GM18520 (cell line): ENCODE data around the gene BCL2L15.

Experiments used
- ATAC-seq: cut with Tn5 transposase; IDR thresholded peaks from one replicate; pipeline ENCODE4 v1.9.1; 2021; ENCODE audit not compliant: unreplicated experiment

The BCL2L15 gene

DNA sequence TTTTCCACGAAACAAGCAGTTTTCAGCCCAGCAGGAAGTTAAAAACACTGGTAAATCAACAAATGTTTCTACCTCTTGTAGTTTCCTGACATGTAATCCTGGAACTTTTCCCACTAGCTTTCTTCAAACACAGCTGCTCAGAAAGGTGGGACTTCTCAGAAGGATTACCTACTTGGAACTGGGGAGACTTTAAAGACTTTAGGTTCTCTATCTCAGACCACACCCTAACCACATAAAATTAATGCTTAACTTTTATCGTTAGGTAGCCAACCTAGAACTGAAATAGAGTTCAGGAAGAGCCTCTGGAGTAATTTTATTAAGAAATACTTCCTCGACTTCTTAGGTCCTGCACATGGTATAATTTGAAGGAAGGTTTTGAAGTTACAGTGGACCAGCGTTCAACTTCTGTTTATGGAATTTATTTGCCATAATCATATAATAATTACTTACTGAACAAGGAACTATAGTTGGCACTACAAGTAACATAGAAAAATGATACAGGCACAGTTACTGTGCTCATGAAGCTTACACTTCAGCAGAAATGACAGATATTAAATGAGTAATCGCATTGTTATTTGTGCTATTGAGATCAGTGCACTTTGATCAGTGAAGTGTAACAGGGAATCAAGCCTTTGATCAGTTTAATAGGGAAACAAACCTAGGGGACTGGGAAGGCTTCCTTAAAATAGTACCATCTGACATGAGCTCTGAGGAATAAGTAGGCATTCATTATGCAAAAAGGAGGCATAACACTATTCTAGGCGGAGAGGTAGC, at the start of gene BCL2L15:
Gene BCL2L15 (minus strand): TSS at position 180 of the 774 bp plus-strand sequence. CDS start 206 bp downstream, outside the sequence.
- no peak for ATAC-seq

GRCh38 chr1:113937146-113937545, 49.8 kb upstream of the BCL2L15 start:
- no peak for ATAC-seq

DNA sequence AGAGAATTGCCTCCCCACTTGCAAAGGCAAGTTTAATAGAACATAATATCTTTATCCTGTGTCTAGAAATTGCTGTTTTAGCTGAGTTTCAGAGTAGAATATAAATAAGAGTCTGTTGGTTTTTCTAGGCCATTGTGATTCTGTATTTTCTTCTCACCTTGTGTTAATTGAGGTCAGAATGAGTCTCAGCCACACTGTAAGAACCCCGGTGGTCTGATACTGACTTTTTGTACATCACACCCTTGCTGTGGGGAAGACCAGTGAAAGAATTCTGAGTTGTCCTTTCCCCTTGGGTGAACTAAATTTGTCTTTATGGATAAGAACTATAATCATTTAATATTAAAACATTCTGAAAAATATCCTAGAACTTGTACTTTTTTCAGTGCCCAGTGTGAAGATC, 48.6 kb upstream of the BCL2L15 start:
- no peak for ATAC-seq

DNA sequence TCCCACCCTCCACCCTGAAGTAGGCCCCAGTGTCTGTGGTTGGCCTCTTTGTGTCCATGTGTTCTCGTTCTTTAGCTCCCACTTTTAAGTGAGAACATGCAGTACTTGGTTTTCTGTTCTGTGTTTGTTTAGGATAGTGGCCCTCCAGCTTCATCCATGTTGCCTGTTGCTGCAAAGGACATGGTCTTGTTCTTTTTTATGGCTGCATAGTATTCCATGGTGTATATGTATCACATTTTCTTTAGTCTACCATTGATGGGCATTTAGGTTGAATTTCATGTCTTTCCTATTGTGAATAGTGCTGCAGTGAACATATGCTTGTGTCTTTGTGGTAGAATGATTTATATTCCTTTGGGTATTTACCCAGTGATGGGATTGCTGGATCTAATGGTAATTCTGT, 47.8 kb upstream of the BCL2L15 start:
- no peak for ATAC-seq

DNA sequence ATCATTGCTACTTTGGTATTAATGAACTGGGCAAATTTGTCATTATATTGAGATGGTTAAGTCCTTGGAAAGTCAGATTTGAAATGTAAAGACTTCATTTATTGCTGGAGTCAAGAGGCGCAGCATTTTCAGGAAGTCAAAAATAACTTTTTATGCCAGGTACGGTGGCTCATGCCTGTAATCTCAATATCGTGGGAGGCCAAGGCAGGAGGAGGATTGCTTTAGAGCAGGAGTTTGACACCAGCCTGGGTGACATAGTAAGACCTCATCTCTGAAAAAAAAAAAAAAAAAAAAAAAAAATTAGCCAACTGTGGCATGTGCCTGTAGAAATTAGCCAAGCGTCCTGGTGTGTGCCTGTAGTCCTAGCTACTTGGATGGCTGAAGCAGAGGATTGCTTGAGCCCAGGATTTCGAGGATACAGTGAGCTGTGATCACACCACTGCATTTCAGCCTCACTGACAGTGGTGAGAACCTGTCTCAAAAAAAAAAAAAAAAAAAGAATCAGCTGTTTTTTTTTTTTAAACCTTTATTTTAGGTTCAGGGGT, 47.2 kb upstream of the BCL2L15 start:
- ATAC-seq: no peak

- ATAC-seq: no peak
These were observed 46.6 kb upstream of the BCL2L15 start for GRCh38 chr1:113934006-113934405.

GRCh38 chr1:113931451-113931851, 44.1 kb upstream of the BCL2L15 start:
- ATAC-seq: no peak

- peak; percentile 21 for ATAC-seq
These were observed 43.2 kb upstream of the BCL2L15 start for GRCh38 chr1:113930499-113931161.

DNA sequence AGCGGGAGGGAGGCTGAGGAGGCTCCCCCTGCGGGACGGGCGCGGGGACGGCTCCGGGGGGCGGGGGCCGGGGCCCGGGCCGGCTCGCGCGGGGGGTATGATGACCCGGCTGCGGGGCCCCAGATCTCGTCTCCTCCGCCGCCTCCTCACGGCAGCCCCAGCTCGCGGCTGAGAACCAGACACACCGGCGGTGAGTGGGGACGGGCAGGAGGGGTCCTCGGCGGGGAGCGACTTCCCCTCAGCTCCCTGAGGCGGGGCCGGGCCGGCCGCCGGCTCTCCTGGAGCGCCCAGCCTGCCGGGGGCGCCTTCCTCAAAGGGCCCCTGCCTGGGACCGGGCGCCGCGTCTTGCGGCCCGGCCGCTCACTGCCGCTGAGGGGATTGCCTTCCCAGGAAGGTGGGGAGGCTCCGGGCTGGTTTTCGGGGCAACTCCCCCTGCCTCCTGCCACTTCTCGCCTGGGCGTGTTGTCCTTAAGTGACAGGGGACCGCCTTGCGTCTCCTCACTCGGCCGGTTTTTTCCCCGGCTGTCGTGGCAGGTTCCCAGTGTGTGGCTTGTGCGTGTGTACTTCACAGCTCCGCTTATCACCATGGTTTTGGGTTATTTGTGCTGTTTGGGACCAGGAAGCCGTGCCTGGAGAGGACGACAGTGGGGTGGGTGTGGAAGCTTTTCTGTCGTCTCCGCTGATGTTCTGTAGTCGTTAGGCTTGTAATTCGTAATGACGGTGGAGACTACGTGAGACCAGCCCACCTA, 42.5 kb upstream of the BCL2L15 start:
- peak; percentile 22 for ATAC-seq

DNA sequence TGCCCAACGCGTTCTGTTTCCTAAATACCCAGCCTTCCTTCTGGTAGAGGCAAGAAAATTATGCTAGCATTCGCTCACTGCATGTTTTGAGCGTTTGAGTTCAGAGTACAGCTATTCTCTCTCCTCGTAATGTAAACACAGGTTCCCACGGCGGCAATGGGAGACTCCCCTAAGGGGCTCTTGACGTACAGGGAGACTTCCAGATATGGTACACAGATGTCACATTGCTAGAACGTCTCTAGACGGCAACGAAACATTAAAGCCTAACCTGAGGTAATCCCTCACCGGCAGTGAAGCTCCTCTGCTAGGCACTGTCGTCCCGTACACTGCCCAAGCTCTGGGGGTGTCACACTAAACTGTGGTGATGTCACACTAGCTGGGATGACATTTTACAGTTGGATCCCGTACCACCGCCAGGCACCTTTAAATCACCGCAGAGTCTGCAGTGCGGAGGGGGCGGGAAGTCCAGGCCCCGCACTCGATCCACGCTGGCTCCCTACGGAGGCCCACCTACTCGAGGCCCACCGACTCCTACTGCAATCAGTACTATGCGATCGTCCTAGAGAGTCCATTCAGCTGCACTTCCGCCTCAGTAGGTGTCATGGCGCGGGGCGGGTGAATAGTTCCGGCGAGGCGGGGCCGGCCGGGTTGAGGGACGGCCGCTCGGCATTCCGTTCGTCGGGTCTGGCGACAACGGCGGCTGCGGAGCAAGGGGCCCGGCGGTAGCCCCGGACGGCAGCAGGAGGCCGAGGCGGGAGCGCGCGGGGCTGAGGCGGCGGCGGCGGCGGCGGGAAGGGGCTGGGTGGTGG, 41.8 kb upstream of the BCL2L15 start, which contains the start of gene HIPK1:
Gene HIPK1 (plus strand): TSS at position 384 of the 809 bp plus-strand sequence.
- ATAC-seq: peak; percentile 54

- no peak for ATAC-seq
These were observed 41.0 kb upstream of the BCL2L15 start for GRCh38 chr1:113928187-113928930.

DNA sequence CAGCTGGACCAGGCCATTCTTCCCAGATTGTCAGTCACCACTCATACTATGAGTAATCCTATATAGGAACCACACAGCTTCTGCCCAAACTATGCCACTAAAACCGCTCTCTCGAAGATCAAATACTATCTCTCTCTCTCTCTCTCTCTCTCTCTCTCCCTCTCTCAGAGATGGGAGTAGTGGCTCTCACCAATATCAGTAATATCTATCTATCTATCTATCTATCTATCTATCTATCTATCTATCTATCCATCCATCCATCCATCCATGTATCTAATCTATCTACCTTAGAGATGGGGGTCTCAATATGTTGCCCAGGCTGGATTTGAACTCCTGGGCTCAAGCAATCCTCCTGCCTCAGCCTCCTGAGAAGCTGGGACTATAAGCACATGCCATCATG, 37.1 kb upstream of the BCL2L15 start:
- no peak for ATAC-seq

GRCh38 chr1:113922957-113923356, 35.6 kb upstream of the BCL2L15 start:
- ATAC-seq: no peak

- ATAC-seq: no peak
These were observed 30.9 kb upstream of the BCL2L15 start for GRCh38 chr1:113918243-113918642.

DNA sequence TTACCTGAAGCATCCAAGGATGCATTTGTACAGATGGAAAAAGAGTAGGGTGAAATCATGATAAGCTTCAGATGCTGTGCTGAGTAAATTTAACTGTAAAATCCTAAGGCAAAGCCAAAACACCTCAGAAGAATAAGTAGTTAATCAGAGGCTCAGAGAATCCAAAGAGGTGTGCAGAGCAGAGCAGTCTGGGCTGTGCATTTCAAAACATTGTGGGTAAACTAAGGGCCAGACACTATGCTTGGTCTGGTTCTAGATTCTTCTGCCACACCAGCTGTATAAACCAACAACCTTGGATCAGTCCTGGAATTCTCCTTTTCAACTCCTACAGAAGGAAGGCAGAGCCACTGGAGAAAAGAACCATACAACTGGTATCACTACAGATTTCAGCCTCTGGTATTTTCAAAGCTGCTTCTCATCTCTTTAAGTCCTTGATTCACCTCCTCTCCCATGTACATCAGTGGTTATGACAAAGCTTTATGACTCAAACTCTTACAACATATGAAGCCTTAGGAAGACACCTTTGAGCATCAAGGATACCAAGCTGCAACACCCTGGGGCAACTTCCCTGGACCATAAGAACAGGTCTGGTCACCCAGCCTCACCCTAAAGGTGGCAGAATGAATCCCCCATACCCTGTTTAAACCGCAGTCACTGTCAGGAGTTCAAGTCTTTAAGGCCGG, 30.2 kb upstream of the BCL2L15 start:
- no peak for ATAC-seq

DNA sequence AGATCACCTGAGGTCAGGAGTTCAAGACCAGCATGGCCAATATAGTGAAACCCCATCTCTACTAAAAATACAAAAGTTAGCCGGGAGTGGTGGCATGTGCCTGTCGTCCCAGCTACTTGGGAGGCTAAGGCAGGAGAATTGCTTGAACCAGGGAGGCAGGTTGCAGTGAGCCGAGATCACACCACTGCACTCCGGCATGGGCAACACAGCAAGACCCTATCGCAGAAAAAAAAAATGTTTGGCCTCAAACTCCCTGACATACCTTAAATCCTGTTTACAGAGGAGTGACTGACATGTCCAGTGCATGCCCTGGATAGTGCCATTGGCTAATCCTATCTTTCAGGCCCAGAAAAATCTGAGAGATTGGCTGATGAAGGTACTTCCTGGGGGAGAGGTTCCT, 29.6 kb upstream of the BCL2L15 start:
- no peak for ATAC-seq

- no peak for ATAC-seq
These were observed 26.7 kb upstream of the BCL2L15 start for GRCh38 chr1:113913887-113914664.

DNA sequence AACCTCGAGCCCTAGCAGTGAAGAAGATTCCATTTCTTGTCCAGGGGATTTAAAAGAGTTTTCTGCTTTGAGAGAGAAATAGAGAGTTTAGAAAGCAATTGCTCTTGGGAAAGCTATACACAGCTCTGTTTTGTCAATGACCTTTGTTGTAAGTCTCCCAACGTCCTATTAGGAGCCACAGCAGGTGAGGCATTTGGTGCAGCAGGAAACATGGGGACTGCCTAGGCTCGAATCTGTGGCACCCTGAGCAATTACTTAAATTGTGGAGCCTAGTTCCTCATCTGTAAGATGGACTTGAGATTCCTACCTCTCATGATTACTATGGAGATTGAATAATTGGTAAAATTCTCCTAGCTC, 25.9 kb upstream of the BCL2L15 start:
- ATAC-seq: no peak
